NCI-H1092 (cell line): ENCODE results near the gene AP1S2.
"Not testable (repeated sequence)": the region's sequence is repeated elsewhere in the genome, so short reads cannot be mapped to it uniquely, and the experiment has no call there.

Experiments used
- DNase-seq: peaks from one replicate; lab custom pipeline; 2025; lab: John Stamatoyannopoulos, UW

The AP1S2 gene

GRCh38 chrX:15855568-15856221 is 1.1 kb upstream of the AP1S2 start:
- no peak for DNase-seq

- DNase-seq: no peak
Observed at GRCh38 chrX:15854080-15854655, 445 bp downstream of the AP1S2 start.

- no peak for DNase-seq
Observed at GRCh38 chrX:15853586-15854079, 980 bp downstream of the AP1S2 start.

GRCh38 chrX:15849555-15849954 is 5.1 kb downstream of the AP1S2 start:
- DNase-seq: no peak

GRCh38 chrX:15848576-15848975 is 6.0 kb downstream of the AP1S2 start:
- DNase-seq: no peak

GRCh38 chrX:15843960-15844359 is 10.7 kb downstream of the AP1S2 start:
- no peak for DNase-seq

- no peak for DNase-seq
Observed at GRCh38 chrX:15841853-15842516, 12.6 kb downstream of the AP1S2 start.

- no peak for DNase-seq
Observed at GRCh38 chrX:15838017-15838416, 16.6 kb downstream of the AP1S2 start.

GRCh38 chrX:15834827-15835595 is 19.6 kb downstream of the AP1S2 start:
- no peak for DNase-seq

GRCh38 chrX:15834053-15834452 is 20.6 kb downstream of the AP1S2 start:
- no peak for DNase-seq

- DNase-seq: not testable (repeated sequence)
Observed at GRCh38 chrX:15831347-15831746, 23.3 kb downstream of the AP1S2 start.

- no peak for DNase-seq
Observed at GRCh38 chrX:15829217-15829616, 25.4 kb downstream of the AP1S2 start.

GRCh38 chrX:15825936-15826335 is 28.7 kb downstream of the AP1S2 start:
- no peak for DNase-seq

- no peak for DNase-seq
Observed at GRCh38 chrX:15822922-15823321, 31.7 kb downstream of the AP1S2 start.

- DNase-seq: no peak
Observed at GRCh38 chrX:15820106-15821073, 34.2 kb downstream of the AP1S2 start.

- no peak for DNase-seq
Observed at GRCh38 chrX:15816886-15817285, 37.7 kb downstream of the AP1S2 start.

- DNase-seq: no peak
Observed at GRCh38 chrX:15816438-15816809, 38.2 kb downstream of the AP1S2 start.

GRCh38 chrX:15815779-15816437 is 38.7 kb downstream of the AP1S2 start:
- no peak for DNase-seq

GRCh38 chrX:15814771-15815365 is 39.7 kb downstream of the AP1S2 start:
- no peak for DNase-seq

- DNase-seq: no peak
Observed at GRCh38 chrX:15813416-15813815, 41.2 kb downstream of the AP1S2 start.
